ENCODE results near the gene UPK3B.
"Not testable (repeated sequence)": the region's sequence is repeated elsewhere in the genome, so short reads cannot be mapped to it uniquely, and the experiment has no call there.

UPK3B gene

GRCh38 chr7:76492139-76492538, 18.2 kb upstream of the UPK3B start:
- not testable (repeated sequence) for DNase-seq (ENCODE audit: low read depth in 2 of 2)

- not testable (repeated sequence) for DNase-seq (ENCODE audit: low read depth in 2 of 2)
These were observed 14.6 kb upstream of the UPK3B start for GRCh38 chr7:76495717-76496116.

DNA sequence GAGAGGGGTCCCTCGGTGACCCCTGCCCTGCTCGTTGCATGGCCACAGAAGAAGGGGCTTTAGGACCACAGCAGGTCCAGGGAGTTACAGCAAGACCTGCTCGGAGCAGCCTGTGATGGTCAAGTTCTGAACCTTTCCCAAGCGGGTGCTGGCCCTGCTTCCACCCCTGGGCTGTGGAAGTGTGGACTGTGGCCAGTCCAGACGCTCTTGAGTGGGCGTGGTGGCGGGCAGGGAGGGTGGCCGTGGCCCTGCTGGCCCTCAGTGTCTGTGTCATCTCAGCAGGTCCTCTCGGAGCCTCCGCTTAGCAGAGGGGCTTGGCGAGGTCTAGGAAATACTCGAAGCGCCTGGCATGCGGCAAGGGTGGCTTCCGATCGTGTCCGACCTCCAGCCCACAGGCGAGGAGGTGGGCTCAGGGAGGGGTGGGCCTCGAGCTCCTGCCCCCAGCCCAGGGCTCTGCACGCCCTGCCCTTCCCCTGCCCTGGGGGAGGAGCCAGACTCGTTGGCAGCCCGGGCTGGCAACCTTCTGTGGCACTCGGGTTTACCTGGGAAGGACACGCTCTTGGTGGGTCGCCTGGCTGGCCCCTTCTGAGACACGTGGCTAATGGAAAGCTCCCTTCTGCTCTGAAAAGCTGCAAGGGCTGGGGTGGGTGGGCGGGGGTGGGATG, 12.3 kb upstream of the UPK3B start:
- DNase-seq (ENCODE audit: low read depth in 2 of 2) = not testable (repeated sequence)

- not testable (repeated sequence) for DNase-seq (ENCODE audit: low read depth in 2 of 2)
These were observed 11.7 kb upstream of the UPK3B start for GRCh38 chr7:76498583-76499200.

GRCh38 chr7:76499201-76499923, 11.0 kb upstream of the UPK3B start:
- DNase-seq (ENCODE audit: low read depth in 2 of 2) = not testable (repeated sequence)

DNA sequence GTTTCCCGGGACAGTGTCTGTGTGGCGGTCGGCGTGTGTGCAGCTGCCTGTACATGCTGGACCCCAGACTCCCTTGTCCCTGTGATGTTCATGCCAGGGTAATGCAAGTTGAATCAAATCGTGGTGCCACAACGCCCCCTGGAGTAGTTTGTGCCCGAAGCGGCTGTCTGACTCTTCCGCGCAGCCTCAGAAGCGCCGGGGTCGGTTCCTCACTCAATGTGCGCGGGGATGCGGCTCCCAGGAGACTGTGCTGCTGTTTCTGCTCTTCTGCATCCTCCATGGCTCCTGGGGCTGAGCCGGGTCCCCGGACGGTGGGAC, 10.5 kb upstream of the UPK3B start:
- DNase-seq (ENCODE audit: low read depth in 2 of 2) = not testable (repeated sequence)

- not testable (repeated sequence) for DNase-seq (ENCODE audit: low read depth in 2 of 2)
These were observed 8.1 kb upstream of the UPK3B start for GRCh38 chr7:76502224-76502623.

DNA sequence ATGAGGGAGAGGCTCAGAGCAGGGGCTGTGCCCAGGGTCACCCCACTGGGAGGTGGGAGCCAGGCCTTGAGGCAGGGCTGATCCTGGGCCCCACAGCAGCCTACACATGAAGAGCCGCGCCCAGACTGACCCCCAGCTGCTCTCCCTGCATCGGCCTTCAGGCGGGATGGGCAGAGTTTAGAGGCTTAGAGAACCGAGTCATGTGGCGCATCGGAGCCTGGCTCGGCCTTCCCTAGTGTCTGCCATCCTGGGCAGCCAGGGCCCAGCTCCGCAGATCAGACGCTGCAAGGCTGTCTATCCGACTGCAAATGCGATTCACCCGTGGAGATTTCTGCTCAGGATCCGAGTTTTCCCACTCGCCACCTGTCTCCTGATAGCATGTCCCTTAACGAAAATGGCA, 7.5 kb upstream of the UPK3B start:
- DNase-seq (ENCODE audit: low read depth in 2 of 2) = not testable (repeated sequence)

DNA sequence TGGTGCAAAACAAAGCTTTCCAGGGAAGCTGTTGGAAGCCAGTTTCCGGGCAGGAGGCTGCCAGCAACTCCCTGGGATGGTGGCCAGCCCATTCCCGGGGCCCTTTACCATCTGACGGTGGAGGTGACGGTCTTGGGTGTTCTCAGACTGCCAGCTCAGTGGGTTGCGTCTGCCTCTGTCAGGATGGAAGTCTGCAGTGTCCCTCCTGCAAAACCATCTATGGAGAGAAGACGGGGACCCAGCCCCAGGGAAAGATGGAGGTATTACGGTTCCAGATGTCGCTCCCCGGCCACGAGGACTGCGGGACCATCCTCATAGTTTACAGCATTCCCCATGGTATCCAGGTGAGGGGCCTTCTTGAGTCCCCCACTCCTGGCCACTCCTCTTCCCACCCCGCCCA, 7.1 kb upstream of the UPK3B start:
- DNase-seq (ENCODE audit: low read depth in 2 of 2) = not testable (repeated sequence)

GRCh38 chr7:76504351-76505167, 5.8 kb upstream of the UPK3B start:
- DNase-seq (ENCODE audit: low read depth in 2 of 2) = not testable (repeated sequence)

DNA sequence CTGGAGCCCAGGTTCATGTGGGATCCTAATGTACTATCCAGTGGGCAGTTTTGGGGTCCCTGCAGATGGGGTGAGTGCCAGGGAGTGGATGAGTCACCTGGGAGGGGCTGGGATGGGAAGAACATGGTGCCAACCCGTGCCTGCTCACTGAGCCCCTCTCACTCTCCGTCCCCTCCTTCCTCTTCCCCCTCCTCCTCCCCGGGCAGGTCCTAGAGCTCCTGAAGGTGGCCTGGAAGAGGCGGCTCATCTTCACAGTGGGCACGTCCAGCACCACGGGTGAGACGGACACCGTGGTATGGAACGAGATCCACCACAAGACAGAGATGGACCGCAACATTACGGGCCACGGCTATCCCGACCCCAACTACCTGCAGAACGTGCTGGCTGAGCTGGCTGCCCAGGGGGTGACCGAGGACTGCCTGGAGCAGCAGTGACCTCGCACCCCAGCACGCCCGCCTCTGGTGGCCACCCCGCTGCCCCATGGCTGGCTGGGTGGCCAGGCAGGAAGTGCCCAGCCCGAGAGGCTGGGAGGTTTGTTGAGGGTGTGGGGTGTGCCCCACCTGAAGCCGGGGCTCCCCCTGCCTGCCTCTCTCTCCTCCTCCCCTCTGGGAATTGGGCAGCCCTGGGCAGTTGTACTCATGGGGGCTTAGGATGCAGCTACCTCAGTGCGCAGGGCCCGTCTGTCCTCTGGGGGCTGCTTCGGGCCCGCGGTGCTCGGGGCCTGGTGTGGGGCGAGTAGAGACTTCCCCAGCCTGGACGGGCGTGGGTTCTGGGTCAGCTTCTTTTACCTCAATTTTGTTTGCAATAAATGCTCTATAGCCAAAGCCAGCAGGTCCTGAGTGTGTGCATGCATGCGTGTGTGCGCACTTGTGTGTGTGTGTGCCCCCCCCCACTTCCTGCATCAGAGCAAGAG, 4.9 kb upstream of the UPK3B start:
- no peak for DNase-seq (ENCODE audit: low read depth in 2 of 2)

- no peak for DNase-seq (ENCODE audit: low read depth in 2 of 2)
These were observed 4.3 kb upstream of the UPK3B start for GRCh38 chr7:76506081-76506440.

DNA sequence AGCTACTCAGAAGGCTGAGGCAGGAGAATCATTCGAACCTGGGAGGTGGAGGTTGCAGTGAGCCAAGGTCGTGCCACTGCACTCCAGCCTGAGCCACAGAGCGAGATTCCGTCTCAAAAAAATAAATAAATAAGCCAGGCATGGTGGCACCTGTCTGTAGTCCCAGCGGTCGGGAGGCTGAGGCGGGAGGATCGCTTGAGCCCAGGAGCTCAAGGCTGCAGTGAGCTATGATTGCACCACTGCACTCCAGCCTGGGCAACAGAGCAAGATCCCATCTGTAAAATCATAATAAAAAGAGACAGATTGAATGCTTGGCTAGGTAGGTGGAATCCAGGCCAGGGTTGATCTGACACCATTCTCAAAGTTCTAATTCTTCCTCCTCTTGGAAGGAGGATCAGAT, 3.7 kb upstream of the UPK3B start:
- DNase-seq (ENCODE audit: low read depth in 2 of 2) = not testable (repeated sequence)

GRCh38 chr7:76507723-76508406, 2.5 kb upstream of the UPK3B start:
- DNase-seq (ENCODE audit: low read depth in 2 of 2) = no peak

- not testable (repeated sequence) for DNase-seq (ENCODE audit: low read depth in 2 of 2)
These were observed 1.0 kb downstream of the UPK3B start for GRCh38 chr7:76511200-76511910.

DNA sequence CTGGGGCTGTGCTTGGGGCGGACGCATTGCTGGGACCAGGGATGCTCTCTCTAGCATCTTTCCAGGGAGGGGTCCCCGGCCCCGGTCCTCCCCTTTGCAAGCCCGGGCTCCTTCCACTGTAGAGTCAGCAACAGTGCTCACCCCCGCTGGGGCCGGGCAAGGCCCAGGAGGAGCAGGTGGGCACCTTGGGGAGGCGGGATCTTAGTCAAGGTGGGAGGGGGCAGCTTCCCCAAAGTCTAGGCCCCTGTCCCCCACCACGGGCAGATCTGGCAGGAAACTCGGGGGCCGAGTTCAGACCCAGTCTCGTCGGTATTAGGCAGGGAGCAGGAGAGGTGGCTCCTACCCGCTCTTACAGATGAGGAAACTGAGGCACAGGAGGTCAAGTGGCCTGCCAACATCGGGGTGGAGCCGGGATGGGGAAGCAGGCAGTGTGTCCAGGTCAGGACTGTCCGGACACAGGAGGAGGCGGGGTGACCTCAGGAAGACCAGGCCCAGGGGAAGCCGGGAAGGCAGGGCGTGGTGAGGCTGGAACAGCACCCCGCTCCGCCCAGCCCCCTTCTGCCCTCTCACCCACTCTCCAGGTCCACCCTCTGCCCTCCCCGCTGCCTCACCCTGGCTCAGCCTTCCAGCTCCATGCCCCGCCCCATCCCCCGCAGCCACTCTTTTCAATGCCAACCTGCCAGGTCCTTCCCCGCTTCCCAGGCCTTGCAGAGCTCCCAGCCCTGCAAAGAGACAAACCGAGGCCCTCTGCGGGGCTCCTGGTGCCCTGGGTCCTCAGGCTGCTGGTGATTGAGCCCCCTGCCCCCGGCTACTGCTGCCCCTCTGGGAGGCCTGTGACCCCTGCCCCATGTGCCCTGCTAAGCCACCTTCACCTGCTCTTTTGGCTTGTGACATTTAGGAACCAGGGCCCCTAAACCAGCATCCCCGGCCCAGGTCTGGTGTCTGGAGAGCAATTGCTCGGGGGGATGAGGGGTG, 1.8 kb downstream of the UPK3B start:
- DNase-seq (ENCODE audit: low read depth in 2 of 2) = not testable (repeated sequence)

- no peak for DNase-seq (ENCODE audit: low read depth in 2 of 2)
These were observed 2.8 kb downstream of the UPK3B start for GRCh38 chr7:76512941-76513816.

Data from stimulated activated CD8-positive, alpha-beta memory T cell treated with anti-CD3 and anti-CD28 coated beads, Interleukin-2, amount 100 ng/mL, for 48 hours (primary cell).